Immature natural killer cell (primary cell): ENCODE data around the gene EDC4. TPM values are rescaled to one million over a fixed set of nuclear protein-coding genes. Genes with fewer than 3 reads are reported as not detected.
"Not testable (repeated sequence)": the region's sequence is repeated elsewhere in the genome, so short reads cannot be mapped to it uniquely, and the experiment has no call there.

Source experiments
- DNase-seq, 3 donors: peaks; one replicate each; pipeline ENCODE4 v3.0.0; 2022; ENCODE audit warnings: mixed read lengths in 1 of 3
- H3K27ac Mint-ChIP-seq, 6 donors: one replicate each; pipeline ENCODE4 v1.8.0; 2020; ENCODE audit warnings: mixed read lengths in 6 of 6, mild to moderate bottlenecking in 5 of 6, inconsistent platforms in 4 of 6, moderate library complexity in 3 of 6
- H3K27me3 Mint-ChIP-seq, 3 donors: one replicate each; pipeline ENCODE4 v1.8.0; 2020 to 2021; ENCODE audit warnings: low read depth in 3 of 3, mild to moderate bottlenecking in 3 of 3, mixed read lengths in 3 of 3, moderate library complexity in 3 of 3, inconsistent platforms in 1 of 3
- H3K36me3 Mint-ChIP-seq, 3 donors: one replicate each; pipeline ENCODE4 v1.8.0; 2020; ENCODE audit warnings: mixed read lengths in 3 of 3, inconsistent platforms in 2 of 3, mild to moderate bottlenecking in 2 of 3
- H3K4me1 Mint-ChIP-seq, 2 donors: one replicate each; pipeline ENCODE4 v1.8.0; 2020; ENCODE audit warnings: inconsistent platforms in 2 of 2, mild to moderate bottlenecking in 2 of 2, mixed read lengths in 2 of 2, moderate library complexity in 1 of 2
- H3K4me3 Mint-ChIP-seq, 5 donors: one replicate each; pipeline ENCODE4 v1.8.0; 2020; ENCODE audit warnings: mild to moderate bottlenecking in 5 of 5, mixed read lengths in 5 of 5, inconsistent platforms in 3 of 5, moderate library complexity in 3 of 5
- H3K9me3 Mint-ChIP-seq, 6 donors: one replicate each; pipeline ENCODE4 v1.8.0; 2020; ENCODE audit warnings: mild to moderate bottlenecking in 6 of 6, mixed read lengths in 6 of 6, inconsistent platforms in 4 of 6, moderate library complexity in 3 of 6
- polyA plus RNA-seq, 3 donors: library from polyadenylated mRNA; unstranded; fragments of 300-500 nt; fragmentation: Illumina TruSeq; gene quantifications; one replicate each; pipeline ENCODE4 v1.2.3, GENCODE V29; 2021

Gene EDC4
- polyA plus RNA-seq, 3 donors from 2014 or later: 14.2 to 26.0 (median 23.8) TPM

GRCh38 chr16:67892375-67892774, 19.5 kb downstream of the EDC4 start:
- H3K36me3 Mint-ChIP-seq: no peaks in the 10 kb centered on the region
- peak overlapping the region; percentile 93 to 96 (median 94) for H3K27ac Mint-ChIP-seq
- no peak for DNase-seq
- peaks cover 0 to 2% (median 0%) of the 10 kb centered on the region in 3 donors for H3K27me3 Mint-ChIP-seq
- H3K4me3 Mint-ChIP-seq: peak overlapping the region; percentile 89 to 96 (median 93)
- H3K4me1 Mint-ChIP-seq: peaks cover 37% of the 10 kb centered on the region in 2 donors
- no peaks in the 10 kb centered on the region for H3K9me3 Mint-ChIP-seq

DNA sequence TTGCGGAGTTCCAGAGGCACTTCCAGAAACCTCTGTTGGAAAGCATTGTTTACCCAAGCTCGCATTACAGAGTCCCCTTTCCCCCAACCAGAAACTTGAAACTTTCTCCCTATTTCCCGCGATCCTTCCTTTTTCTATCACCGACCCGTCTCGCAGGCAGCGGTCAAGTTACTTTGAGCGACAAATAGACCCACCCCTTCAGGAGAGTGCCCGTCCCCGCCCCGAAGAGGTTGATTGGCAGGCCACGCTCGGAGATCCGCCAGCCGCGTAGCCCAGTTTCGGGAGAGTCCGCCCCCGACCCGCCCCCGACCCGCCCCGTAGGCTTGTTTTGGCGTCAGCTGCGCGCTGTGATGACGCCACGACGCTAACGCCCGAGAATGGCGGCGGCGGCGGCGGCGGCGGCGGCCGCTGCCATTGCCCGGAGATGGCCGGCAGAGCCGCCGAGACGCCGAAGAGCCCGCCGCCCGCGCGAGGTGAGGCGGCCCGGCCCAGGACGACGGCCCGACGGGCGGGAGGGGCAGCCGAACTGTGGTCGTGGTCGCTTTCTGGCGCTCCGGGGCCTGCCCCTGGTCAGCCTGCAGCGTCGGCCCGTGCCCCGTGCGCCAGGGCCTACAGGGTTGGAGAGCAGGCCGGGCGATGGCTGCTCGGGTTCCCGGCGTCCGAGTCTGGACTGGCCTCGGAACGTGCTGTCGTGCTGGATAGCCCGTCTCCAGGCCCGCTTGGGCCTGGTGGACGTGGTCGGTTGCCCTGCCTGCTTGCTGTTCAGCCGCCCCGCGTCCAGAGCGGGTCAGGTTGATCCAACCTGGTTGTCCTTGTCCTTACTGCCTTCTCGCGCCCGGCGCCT, 20.3 kb downstream of the EDC4 start, which contains the start of gene PSKH1:
Gene PSKH1 (plus strand): TSS at position 356 of the 844 bp plus-strand sequence. CDS start 15,496 bp downstream, outside the sequence.
- peak; percentile 87 to 91 (median 91) for DNase-seq
- Mint-ChIP-seq H3K27me3 (peaks cover 0 to 2% (median 0%) of the 10 kb centered on the region in 3 donors), H3K9me3 (no peaks in the 10 kb centered on the region), H3K4me1 (peaks cover 38% of the 10 kb centered on the region in 2 donors), H3K27ac (peak within 1 kb of the TSS; percentile 93 to 98 (median 95)), H3K36me3 (no peaks in the 10 kb centered on the region), H3K4me3 (peak within 1 kb of the TSS; percentile 89 to 96 (median 93))

- peaks cover 38 to 40% of the 10 kb centered on the region in 2 donors for H3K4me1 Mint-ChIP-seq
These were observed 21.0 kb downstream of the EDC4 start for GRCh38 chr16:67893743-67894399.

GRCh38 chr16:67897231-67897630, 24.4 kb downstream of the EDC4 start:
- Mint-ChIP-seq H3K27ac (peak overlapping the region in 3 of 6 donors; percentile 9 to 43 (median 38)), H3K36me3 (no peaks in the 10 kb centered on the region), H3K4me1 (peaks cover 38 to 48% of the 10 kb centered on the region in 2 donors), H3K4me3 (no peak overlapping the region), H3K9me3 (no peaks in the 10 kb centered on the region), H3K27me3 (peaks cover 0 to 2% (median 0%) of the 10 kb centered on the region in 3 donors)
- DNase-seq: no peak

More at GRCh38 chr16:67893743-67894399, 21.0 kb downstream of the EDC4 start:
- no peaks in the 10 kb centered on the region for H3K36me3 Mint-ChIP-seq
- peaks cover 0 to 2% (median 0%) of the 10 kb centered on the region in 3 donors for H3K27me3 Mint-ChIP-seq
- no peak for DNase-seq
- peak overlapping the region; percentile 89 to 95 (median 93) for H3K4me3 Mint-ChIP-seq
- peak overlapping the region; percentile 93 to 98 (median 95) for H3K27ac Mint-ChIP-seq
- no peaks in the 10 kb centered on the region for H3K9me3 Mint-ChIP-seq

DNA sequence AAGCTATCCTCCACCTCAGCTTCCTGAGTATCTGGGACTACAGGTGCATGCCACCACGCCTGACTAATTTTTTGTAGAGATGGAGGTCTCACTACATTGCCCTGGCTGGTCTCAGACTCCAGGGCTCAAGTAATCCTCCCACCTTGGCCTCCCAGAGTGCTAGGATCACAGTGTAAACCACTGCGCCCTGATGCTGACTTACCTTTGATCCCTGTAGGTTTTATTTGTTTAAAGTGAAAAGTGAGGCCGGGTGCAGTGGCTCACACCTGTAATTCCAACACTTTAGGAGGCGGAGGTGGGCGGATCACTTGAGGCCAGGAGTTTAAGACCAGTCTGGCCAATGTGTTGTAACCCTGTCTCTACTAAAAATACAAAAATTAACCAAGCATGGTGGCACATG, 28.9 kb downstream of the EDC4 start:
- peaks cover 14 to 17% of the 10 kb centered on the region in 2 donors for H3K4me1 Mint-ChIP-seq
- no peaks in the 10 kb centered on the region for H3K9me3 Mint-ChIP-seq
- H3K27me3 Mint-ChIP-seq: no peaks in the 10 kb centered on the region
- peaks cover 0 to 8% (median 4%) of the 10 kb centered on the region in 3 donors for H3K36me3 Mint-ChIP-seq
- H3K4me3 Mint-ChIP-seq: no peak overlapping the region
- no peak for DNase-seq
- H3K27ac Mint-ChIP-seq: no peak overlapping the region

GRCh38 chr16:67902831-67903230, 30.0 kb downstream of the EDC4 start:
- H3K27ac Mint-ChIP-seq: peak overlapping the region in 1 of 6 donors; percentile 35
- peaks cover 0 to 8% (median 4%) of the 10 kb centered on the region in 3 donors for H3K36me3 Mint-ChIP-seq
- peaks cover 5 to 10% of the 10 kb centered on the region in 2 donors for H3K4me1 Mint-ChIP-seq
- DNase-seq: no peak
- no peaks in the 10 kb centered on the region for H3K27me3 Mint-ChIP-seq
- no peak overlapping the region for H3K4me3 Mint-ChIP-seq
- H3K9me3 Mint-ChIP-seq: no peaks in the 10 kb centered on the region

DNA sequence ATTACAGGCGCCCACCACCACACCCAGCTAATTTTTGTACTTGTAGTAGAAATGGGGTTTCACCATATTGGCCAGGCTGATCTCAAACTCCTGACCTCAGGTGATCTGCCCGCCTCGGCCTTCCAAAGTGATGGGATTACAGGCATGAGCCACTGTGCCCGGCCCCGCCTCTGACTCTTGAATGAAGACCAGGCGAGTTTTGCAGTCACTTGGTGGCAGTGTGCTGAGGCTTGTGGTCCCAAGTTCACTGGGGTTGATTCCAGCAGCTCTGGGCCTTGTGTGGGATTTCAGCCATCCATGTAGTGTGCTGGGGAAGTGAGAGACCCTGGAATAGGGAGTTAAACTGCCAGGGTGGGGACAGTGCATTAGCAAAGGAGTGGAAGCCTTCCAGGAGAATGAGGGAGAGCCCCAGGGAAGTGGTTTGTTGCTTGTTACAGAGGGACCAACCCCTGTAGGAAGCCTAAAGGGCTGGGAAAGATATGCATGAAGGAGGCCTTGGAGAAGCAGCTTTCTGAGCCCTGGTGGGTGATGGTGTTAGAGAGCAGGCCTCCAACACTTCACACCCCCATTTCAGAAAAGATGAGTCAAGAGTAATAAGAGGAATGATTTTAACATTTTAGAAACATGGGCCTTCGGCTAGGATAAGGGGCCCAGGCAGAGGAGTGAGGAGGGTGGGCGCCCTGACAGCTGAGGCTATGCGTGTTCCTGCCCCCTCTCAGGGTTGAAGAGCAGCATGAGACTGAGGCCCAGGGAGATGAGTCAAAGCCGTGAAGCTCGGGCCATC, 34.7 kb downstream of the EDC4 start:
- H3K9me3 Mint-ChIP-seq: no peaks in the 10 kb centered on the region
- peaks cover 2 to 5% of the 10 kb centered on the region in 2 donors for H3K4me1 Mint-ChIP-seq
- H3K36me3 Mint-ChIP-seq: peaks cover 0 to 8% (median 8%) of the 10 kb centered on the region in 3 donors
- H3K27me3 Mint-ChIP-seq: no peaks in the 10 kb centered on the region
- DNase-seq: no peak
- H3K4me3 Mint-ChIP-seq: no peak overlapping the region
- no peak overlapping the region for H3K27ac Mint-ChIP-seq

DNA sequence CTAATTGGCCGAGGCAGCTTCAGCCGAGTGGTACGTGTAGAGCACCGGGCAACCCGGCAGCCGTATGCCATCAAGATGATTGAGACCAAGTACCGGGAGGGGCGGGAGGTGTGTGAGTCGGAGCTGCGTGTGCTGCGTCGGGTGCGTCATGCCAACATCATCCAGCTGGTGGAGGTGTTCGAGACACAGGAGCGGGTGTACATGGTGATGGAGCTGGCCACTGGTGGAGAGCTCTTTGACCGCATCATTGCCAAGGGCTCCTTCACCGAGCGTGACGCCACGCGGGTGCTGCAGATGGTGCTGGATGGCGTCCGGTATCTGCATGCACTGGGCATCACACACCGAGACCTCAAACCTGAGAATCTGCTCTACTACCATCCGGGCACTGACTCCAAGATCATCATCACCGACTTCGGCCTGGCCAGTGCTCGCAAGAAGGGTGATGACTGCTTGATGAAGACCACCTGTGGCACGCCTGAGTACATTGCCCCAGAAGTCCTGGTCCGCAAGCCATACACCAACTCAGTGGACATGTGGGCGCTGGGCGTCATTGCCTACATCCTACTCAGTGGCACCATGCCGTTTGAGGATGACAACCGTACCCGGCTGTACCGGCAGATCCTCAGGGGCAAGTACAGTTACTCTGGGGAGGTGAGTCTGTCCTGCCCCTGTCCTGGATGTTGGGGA, 36.3 kb downstream of the EDC4 start:
- Mint-ChIP-seq H3K4me3 (no peak overlapping the region), H3K27me3 (no peaks in the 10 kb centered on the region)

GRCh38 chr16:67910158-67910557, 37.3 kb downstream of the EDC4 start:
- no peaks in the 10 kb centered on the region for H3K27me3 Mint-ChIP-seq
- H3K9me3 Mint-ChIP-seq: no peaks in the 10 kb centered on the region
- H3K4me1 Mint-ChIP-seq: peaks cover 0 to 2% of the 10 kb centered on the region in 2 donors
- H3K27ac Mint-ChIP-seq: no peak overlapping the region
- H3K4me3 Mint-ChIP-seq: no peak overlapping the region
- DNase-seq: no peak
- peaks cover 0 to 5% (median 5%) of the 10 kb centered on the region in 3 donors for H3K36me3 Mint-ChIP-seq

More for the DNA sequence above, 36.3 kb downstream of the EDC4 start:
- Mint-ChIP-seq H3K27ac (no peak overlapping the region), H3K4me1 (peaks cover 0 to 2% of the 10 kb centered on the region in 2 donors), H3K36me3 (peaks cover 0 to 8% (median 7%) of the 10 kb centered on the region in 3 donors), H3K9me3 (no peaks in the 10 kb centered on the region)
- no peak for DNase-seq

GRCh38 chr16:67914758-67915495, 42.1 kb downstream of the EDC4 start:
- H3K9me3 Mint-ChIP-seq: no peaks in the 10 kb centered on the region
- no peak for DNase-seq
- no peak overlapping the region for H3K27ac Mint-ChIP-seq
- peaks cover 0 to 3% (median 0%) of the 10 kb centered on the region in 3 donors for H3K27me3 Mint-ChIP-seq
- H3K4me1 Mint-ChIP-seq: peaks cover 11 to 18% of the 10 kb centered on the region in 2 donors
- H3K4me3 Mint-ChIP-seq: no peak overlapping the region
- peaks cover 0 to 11% (median 0%) of the 10 kb centered on the region in 3 donors for H3K36me3 Mint-ChIP-seq

DNA sequence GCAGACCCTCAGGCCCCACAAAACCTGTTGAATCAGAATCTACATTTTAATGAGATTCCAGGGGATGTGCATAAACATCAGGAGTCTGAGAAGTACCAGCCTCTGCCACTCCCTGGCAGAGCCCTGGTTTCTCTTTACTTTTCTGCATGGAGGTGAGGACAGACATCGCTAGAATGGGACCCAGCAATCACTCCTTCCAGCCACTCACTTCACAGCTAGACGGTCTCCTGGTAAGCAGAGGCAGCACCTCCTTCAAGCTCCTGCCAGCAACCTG, 42.6 kb downstream of the EDC4 start:
- peaks cover 0 to 11% (median 0%) of the 10 kb centered on the region in 3 donors for H3K36me3 Mint-ChIP-seq
- DNase-seq, H3K27me3 Mint-ChIP-seq, H3K9me3 Mint-ChIP-seq, H3K4me3 Mint-ChIP-seq, H3K27ac Mint-ChIP-seq: not testable (repeated sequence)
- H3K4me1 Mint-ChIP-seq: peaks cover 11 to 18% of the 10 kb centered on the region in 2 donors

- Mint-ChIP-seq H3K27me3 (peaks cover 0 to 3% (median 0%) of the 10 kb centered on the region in 3 donors), H3K27ac (peak overlapping the region in 1 of 6 donors; percentile 28), H3K4me1 (peaks cover 11 to 18% of the 10 kb centered on the region in 2 donors), H3K9me3 (no peaks in the 10 kb centered on the region), H3K4me3 (no peak overlapping the region), H3K36me3 (peaks cover 0 to 11% (median 0%) of the 10 kb centered on the region in 3 donors)
- no peak for DNase-seq
These were observed 43.2 kb downstream of the EDC4 start for GRCh38 chr16:67915831-67916723.
